Adrenal gland (tissue), 12 donors: ENCODE data around the gene ARHGAP44. TPM values are rescaled to one million over a fixed set of nuclear protein-coding genes. Genes with fewer than 3 reads are reported as not detected.

Experiments used
- DNase-seq, 7 donors: peaks; one replicate each; pipeline ENCODE4 v3.0.0-alpha.2; 2019 to 2020
- H3K27ac ChIP-seq, 5 donors: fragments of 200-600 bp; sonication (generic) in 4 of 5; 1 replicate in 3 of 5; 2 replicates in 2 of 5; pipeline versions ENCODE4 v1.5.1 to v1.8.0; 2016 to 2020; ENCODE audit warnings: mild to moderate bottlenecking in 1 of 5
- H3K27me3 ChIP-seq: fragments of 200-600 bp; 2 replicates; pipeline ENCODE4 v1.8.0; 2021
- H3K36me3 ChIP-seq, 2 donors: fragments of 200-600 bp; replicated peaks in 1 of 2; 1 replicate in 1 of 2; 2 replicates in 1 of 2; pipeline versions ENCODE4 v1.5.1 to v1.8.0; 2018 to 2022
- H3K4me1 ChIP-seq, 2 donors: fragments of 200-600 bp; replicated peaks in 1 of 2; 1 replicate in 1 of 2; 2 replicates in 1 of 2; pipeline versions ENCODE4 v1.5.1 to v1.8.0; 2018 to 2021
- H3K4me3 ChIP-seq, 4 donors: fragments of 200-600 bp; sonication (generic) in 3 of 4; one replicate each; pipeline ENCODE4 v1.5.1; 2016 to 2018
- H3K9me3 ChIP-seq, 3 donors: fragments of 200-600 bp; sonication (generic) in 1 of 3; replicated peaks in 1 of 3; 1 replicate in 2 of 3; 2 replicates in 1 of 3; pipeline versions ENCODE4 v1.5.1 to v1.8.0; 2016 to 2021
- CTCF ChIP-seq, 6 experiments: fragments of 450-650 bp in 4 of 6; fragments of 200-600 bp in 2 of 6; sonication (generic) in 1 of 6; IDR thresholded peaks; 1 replicate in 5 of 6; 2 replicates in 1 of 6; pipeline versions ENCODE4 v1.5.1 to v1.8.0; 2016 to 2021; ENCODE audit warnings: antibody characterized with exemption in 6 of 6, mild to moderate bottlenecking in 2 of 6, moderate library complexity in 1 of 6
- POLR2A ChIP-seq, 2 donors: fragments of 450-650 bp; IDR thresholded peaks; one replicate each; pipeline ENCODE4 v1.6.1; 2017; ENCODE audit warnings: antibody characterized with exemption in 2 of 2, mild to moderate bottlenecking in 2 of 2, moderate library complexity in 1 of 2
- WGBS, 4 donors: extraction: QIAGEN DNeasy Blood & Tissue Kit in 2 of 4; methylation state at CpG; one replicate each; pipeline versions ENCODE4 v1.1.5 to v1.1.7; 2013 to 2017; 5-methylcytosine and 5-hydroxymethylcytosine counted together
- intact Hi-C, 2 donors: fragments of 100-400 bp; cut with DNase I; formaldehyde crosslinking; loops; one replicate each; pipeline versions ENCODE4 v1.14.1 to v1.15.0; 2022 to 2023
- polyA plus RNA-seq, 3 donors: library from polyadenylated mRNA; stranded (reverse); fragments of 200-250 nt in 2 of 3; fragments of 350-450 nt in 1 of 3; fragmentation: Illumina TruSeq in 1 of 3; extraction: RNeasy Lipid Tissue Mini Kit (QIAGEN cat#74804) in 1 of 3; gene quantifications; one replicate each; pipeline ENCODE4 v1.2.3, GENCODE V29; 2013 to 2014
- total RNA-seq, 9 donors: library from RNA; depleted of rRNA in 4 of 9; stranded (reverse); fragments of >200 nt in 4 of 9; fragments of 120-200 nt in 1 of 9; fragmentation: NEBNext Ultra II Directional in 1 of 9; extraction: Animal tissue kit (Norgen Biotek cat#: 25700) in 1 of 9; gene quantifications; one replicate each; pipeline versions ENCODE4 v1.1.0 to v1.2.4, GENCODE V29; 2013 to 2023
- donor health status: healthy with polysubstance abuse.
- donor health status: Bipolar disorder and iron deficiency.
- donor health status: DM: yes; HTN: yes; CAD: no.
- donor health status: DM: no; HTN: no; CAD: no.
- donor health status: DM: no; HTN: no; CAD: no.
- donor health status: DM: yes; HTN: yes; CAD: no.

ARHGAP44 gene
- total and polyA plus RNA-seq, 12 donors = 1.1 to 45.2 (median 2.6) TPM

GRCh38 chr17:12965988-12966387, 176.7 kb downstream of the ARHGAP44 start:
- Histone ChIP-seq H3K27ac (no peak overlapping the region), H3K36me3 (no peaks in the 10 kb centered on the region), H3K4me1 (no peaks in the 10 kb centered on the region), H3K9me3 (no peaks in the 10 kb centered on the region), H3K27me3 (no peaks in the 10 kb centered on the region), H3K4me3 (no peak overlapping the region)
- intact Hi-C loops = no loop called here
- TF ChIP-seq CTCF (IDR thresholded peaks at IDR 0.05) (no peak), POLR2A (IDR thresholded peaks at IDR 0.05) (no peak)
- 64 to 96% (median 86%) methylated on average over 3 of the region's 3 CpGs for WGBS, 4 donors
- DNase-seq = no peak

- Histone ChIP-seq H3K36me3 (no peaks in the 10 kb centered on the region), H3K27me3 (no peaks in the 10 kb centered on the region), H3K4me3 (no peak overlapping the region), H3K4me1 (no peaks in the 10 kb centered on the region), H3K27ac (no peak overlapping the region), H3K9me3 (no peaks in the 10 kb centered on the region)
- WGBS, 4 donors = 83 to 89% (median 86%) methylated on average over 4 to 5 of the region's 5 CpGs
- intact Hi-C loops = no loop called here
- TF ChIP-seq POLR2A (IDR thresholded peaks at IDR 0.05) (no peak), CTCF (IDR thresholded peaks at IDR 0.05) (no peak)
- DNase-seq = no peak
Observed at GRCh38 chr17:12966413-12966812, 177.1 kb downstream of the ARHGAP44 start.

GRCh38 chr17:12967962-12968361, 178.7 kb downstream of the ARHGAP44 start:
- H3K4me3 ChIP-seq = no peak overlapping the region
- intact Hi-C loops = no loop called here
- H3K27ac ChIP-seq = no peak overlapping the region
- 58 to 78% (median 72%) methylated on average over 11 of the region's 11 CpGs for WGBS, 4 donors
- no peaks in the 10 kb centered on the region for H3K9me3 ChIP-seq
- no peaks in the 10 kb centered on the region for H3K4me1 ChIP-seq
- no peak for TF ChIP-seq CTCF (IDR thresholded peaks at IDR 0.05)
- TF ChIP-seq POLR2A (IDR thresholded peaks at IDR 0.05) = no peak
- H3K27me3 ChIP-seq = no peaks in the 10 kb centered on the region
- no peaks in the 10 kb centered on the region for H3K36me3 ChIP-seq
- no peak for DNase-seq

- intact Hi-C loops = no loop called here
- Histone ChIP-seq H3K4me3 (peak overlapping the region in 1 of 4 donors; percentile 51), H3K27ac (no peak overlapping the region), H3K36me3 (no peaks in the 10 kb centered on the region), H3K27me3 (peaks cover 2% of the 10 kb centered on the region), H3K9me3 (no peaks in the 10 kb centered on the region), H3K4me1 (no peaks in the 10 kb centered on the region)
- no peak for DNase-seq
- TF ChIP-seq CTCF (IDR thresholded peaks at IDR 0.05) (no peak), POLR2A (IDR thresholded peaks at IDR 0.05) (no peak)
- 6 to 25% (median 13%) methylated on average over 5 to 16 of the region's 16 CpGs; no CpG with 5 or more reads in 1 of the 4 donors for WGBS, 4 donors
Observed at GRCh38 chr17:12973496-12974004, 184.3 kb downstream of the ARHGAP44 start.
